Stimulated activated CD4-positive, alpha-beta T cell treated with anti-CD3 and anti-CD28 coated beads, Interleukin-1b, Interleukin-23, amount 100 ng/mL, for 1 hour (primary cell): Measurements from ENCODE around the gene MAG.

Experiments used
- DNase-seq, 2 donors: peaks; one replicate each; pipeline ENCODE4 v3.0.0-alpha.2; 2020; ENCODE audit warnings: low read depth in 2 of 2

The MAG gene

GRCh38 chr19:35265126-35265899 is 26.6 kb upstream of the MAG start:
- no peak for DNase-seq

DNA sequence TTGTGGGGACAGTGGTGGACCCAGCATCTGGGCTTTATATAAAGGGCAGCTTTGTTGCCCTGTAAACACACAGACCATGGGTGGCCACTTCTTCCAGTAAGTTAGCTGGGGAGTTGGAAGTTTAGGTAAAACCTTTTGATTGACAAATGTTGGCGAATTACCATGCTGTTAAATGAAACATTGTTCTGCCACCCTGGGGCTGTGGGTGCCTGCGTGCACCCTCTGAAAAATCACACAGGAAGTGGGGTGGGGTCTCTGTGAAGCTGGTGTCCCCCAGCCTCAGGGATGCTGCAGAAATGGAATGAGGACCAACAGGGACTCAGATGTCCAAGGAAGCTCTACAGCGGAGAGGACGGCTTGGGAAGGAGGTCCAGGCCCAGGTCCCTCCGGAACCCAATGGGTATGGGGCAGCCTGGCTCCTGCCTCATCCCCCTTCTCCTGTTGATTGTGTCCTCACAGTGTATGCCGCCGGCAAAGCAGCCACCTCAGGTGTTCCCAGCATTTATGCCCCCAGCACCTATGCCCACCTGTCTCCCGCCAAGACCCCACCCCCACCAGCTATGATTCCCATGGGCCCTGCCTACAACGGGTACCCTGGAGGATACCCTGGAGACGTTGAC is 26.0 kb upstream of the MAG start:
- no peak for DNase-seq

DNA sequence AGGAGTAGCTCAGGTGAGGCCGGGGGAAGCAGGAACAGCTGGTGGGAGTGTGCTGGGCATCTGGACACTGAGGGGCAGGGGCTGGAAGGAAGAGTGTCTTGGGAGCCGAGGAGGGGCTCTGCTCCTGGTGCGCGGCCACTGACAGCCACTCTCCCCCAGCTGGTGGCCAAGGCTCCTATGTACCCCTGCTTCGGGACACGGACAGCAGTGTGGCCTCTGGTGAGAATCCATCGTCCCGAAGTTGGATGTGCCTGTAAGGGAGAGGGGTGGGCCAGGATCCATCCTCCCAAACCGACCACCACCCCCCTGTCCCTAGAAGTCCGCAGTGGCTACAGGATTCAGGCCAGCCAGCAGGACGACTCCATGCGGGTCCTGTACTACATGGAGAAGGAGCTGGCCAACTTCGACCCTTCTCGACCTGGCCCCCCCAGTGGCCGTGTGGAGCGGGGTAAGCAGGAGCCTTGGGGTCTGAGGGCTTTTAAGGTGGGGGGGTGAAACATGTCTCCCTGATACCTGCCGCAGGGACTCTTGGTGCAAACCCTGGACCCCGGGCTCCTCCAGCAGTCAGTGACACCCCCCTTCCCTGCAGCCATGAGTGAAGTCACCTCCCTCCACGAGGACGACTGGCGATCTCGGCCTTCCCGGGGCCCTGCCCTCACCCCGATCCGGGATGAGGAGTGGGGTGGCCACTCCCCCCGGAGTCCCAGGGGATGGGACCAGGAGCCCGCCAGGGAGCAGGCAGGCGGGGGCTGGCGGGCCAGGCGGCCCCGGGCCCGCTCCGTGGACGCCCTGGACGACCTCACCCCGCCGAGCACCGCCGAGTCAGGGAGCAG is 25.2 kb upstream of the MAG start:
- DNase-seq = no peak

GRCh38 chr19:35267353-35267817 is 24.6 kb upstream of the MAG start:
- peak in 1 of 2 donors; percentile 28 for DNase-seq

DNA sequence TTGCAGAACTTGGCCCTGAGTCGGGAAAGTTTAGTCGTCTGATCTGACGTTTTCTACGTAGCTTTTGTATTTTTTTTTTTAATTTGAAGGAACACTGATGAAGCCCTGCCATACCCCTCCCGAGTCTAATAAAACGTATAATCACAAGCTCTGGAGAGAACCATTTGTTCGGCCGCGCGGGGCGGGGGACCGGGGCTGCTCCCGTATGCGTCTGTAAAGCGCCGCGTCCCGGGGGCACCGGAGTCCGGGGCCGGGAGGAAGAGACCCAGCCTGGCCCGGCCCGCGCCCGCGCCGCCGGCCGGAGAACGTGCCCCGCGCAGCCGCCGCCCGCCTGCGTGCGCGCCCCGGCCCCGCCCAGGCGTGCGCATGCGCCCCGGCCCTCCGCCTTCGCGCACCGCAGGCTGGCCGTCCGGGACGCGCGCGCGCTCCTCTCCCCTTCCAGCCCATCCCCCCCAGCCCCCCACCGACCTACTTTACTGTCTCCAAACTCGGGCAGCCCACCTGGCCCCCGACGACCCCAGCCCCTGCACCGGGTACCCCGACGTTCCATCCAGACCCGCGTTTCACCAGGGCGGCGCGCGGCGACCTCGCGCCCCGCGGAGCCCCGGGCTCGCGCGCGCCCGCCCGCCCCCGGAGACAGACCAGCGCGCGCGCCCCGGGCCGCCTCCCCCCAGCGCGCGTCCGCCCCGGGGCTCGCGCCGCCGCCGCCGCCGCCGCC is 24.0 kb upstream of the MAG start:
- DNase-seq = peak; percentile 44 to 56

DNA sequence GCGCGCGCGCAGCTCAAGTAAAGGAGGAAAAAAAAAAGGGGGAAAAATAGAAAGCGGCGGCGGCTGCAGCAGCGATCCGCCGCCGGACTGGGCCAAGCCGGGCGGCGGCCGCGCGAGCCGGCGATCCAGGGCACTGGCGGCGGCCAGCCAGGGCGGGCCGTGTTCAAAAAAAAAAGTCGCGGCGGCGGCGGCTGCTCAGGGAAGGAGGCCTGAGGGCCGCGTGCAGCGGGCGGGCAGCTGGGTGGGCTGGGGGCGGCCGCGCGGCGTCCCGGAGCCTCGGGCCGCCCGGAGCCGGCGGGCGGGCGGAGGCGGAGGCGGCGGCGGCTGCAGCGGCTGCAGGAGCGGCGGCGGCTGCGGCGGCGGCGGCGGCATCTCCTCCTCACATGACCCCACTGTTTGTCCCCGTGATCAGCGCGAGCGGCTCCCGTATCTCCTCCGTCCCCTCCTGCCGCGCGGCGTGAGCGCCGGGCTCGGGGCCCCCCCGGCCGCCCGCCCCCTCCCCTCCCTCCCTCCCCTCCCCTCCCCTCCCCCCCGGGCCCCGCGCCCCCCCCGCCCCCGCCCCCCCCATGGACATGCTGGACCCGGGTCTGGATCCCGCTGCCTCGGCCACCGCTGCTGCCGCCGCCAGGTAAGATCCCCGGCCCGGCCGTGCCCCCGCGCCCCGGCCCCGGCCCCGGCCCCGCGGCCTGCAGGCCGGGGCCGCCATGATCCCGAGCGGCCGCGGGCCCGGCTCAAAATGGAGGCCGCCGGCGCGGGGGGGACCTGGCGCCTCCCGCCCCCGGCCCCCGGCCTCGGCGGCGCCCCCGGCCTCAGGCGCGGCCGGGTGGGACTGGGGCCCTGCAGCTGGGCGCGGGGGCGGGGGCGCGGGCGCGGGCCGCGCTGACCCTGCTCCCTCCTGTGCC is 23.2 kb upstream of the MAG start, which contains the start of gene USF2:
TSS of gene USF2 (plus strand) at position 427 of the 902 bp plus-strand sequence. CDS start at position 567, 140 bp downstream.
- DNase-seq = peak in 1 of 2 donors; percentile 30

DNA sequence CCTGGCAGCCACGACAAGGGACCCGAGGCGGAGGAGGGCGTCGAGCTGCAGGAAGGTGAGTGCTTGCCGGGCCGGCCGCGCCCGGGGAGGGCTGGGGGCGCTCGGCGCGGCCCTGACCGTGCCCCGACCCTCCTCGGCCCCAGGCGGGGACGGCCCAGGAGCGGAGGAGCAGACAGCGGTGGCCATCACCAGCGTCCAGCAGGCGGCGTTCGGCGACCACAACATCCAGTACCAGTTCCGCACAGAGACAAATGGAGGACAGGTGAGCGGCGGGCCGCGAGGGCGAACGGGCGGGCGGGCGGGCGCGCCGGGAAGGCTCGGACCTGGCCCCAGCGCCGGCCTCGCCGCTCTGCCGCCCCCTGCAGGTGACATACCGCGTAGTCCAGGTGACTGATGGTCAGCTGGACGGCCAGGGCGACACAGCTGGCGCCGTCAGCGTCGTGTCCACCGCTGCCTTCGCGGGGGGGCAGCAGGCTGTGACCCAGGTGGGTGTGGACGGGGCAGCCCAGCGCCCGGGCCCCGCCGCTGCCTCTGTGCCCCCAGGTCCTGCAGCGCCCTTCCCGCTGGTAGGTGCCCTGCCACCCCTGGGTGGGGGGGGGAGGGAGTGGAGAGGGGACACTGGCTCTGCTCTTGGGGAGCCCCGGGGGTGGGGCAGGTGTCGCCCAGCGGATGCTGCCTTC is 22.4 kb upstream of the MAG start:
- DNase-seq = peak; percentile 48 to 60

GRCh38 chr19:35270381-35270811 is 21.6 kb upstream of the MAG start:
- no peak for DNase-seq

GRCh38 chr19:35271546-35271945 is 20.4 kb upstream of the MAG start:
- DNase-seq = no peak

DNA sequence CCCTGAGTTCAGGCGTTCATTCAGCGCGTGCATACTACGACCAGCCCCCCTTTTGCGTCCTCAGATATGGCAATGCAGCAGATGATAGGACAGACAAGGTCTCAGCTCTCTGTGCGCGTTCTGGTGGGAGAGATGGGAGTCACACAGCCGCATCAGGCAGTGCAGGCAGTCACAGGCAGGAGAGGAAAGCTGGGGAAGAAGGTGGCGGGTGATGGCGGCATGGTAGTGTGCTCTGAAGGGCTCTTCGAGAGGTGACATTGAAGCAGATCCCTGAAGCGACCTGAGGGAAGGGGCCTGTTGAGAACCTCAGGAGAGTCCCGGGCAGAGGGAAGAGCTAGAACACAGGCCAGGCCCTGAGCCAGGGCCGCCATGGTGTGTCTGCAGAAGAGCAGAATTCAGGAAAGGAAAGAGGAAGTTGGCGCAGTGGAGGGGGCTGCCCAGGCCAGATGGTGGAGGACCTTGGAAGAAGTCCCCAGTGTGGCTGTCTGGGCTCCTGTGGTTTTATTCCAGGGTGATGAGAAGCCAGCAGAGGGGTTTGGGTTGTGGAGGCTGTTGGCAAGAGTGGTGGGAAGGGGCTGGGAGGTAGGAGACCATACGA is 19.7 kb upstream of the MAG start:
- DNase-seq = no peak

GRCh38 chr19:35272954-35273649 is 18.9 kb upstream of the MAG start:
- no peak for DNase-seq

DNA sequence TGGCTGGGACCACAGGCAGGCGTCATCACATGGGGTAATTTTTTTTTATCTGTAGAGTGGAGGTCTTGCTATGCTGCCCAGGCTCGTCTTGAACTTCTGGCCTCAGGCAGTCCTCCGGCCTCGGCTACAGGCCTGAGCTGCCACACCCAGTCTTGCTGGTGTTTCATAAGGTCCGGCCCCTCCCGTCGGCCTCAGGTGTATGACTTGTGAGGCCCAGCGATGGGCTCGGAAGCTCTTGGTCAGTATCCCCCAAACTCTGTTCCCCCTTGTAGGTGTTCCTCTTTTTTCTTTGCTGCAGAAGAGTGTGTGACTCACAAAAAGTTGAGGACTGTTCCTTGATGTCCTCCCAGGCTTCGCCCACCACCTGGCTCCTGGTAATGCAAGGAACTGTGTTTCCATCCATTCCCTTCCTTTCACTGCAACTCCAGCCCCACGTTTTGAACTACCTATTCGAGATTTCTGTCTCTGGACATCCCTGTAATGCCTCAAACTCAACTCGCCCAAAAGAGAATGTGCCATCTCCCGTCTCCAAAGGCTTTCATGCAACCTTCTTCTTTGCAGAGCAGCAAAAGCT is 18.2 kb upstream of the MAG start:
- no peak for DNase-seq

DNA sequence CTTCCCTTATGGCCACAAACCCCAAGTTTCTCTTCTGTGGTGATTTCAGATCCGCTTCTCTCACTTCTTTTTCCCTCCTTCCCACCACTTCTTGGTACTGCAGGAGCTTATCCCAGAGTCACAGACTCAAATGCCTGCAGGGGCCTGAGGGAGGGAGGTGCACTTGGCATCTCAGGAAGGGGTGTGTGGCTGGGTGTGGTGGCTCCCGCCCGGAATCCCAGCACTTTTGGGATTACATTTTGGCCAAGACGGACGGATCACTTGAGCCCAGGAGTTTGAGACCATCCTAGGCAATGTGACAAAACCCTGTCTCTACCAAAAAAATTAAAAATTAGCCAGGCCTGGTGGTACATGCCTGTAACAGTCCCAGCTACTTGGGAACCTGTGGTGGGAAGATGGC is 17.6 kb upstream of the MAG start:
- no peak for DNase-seq

DNA sequence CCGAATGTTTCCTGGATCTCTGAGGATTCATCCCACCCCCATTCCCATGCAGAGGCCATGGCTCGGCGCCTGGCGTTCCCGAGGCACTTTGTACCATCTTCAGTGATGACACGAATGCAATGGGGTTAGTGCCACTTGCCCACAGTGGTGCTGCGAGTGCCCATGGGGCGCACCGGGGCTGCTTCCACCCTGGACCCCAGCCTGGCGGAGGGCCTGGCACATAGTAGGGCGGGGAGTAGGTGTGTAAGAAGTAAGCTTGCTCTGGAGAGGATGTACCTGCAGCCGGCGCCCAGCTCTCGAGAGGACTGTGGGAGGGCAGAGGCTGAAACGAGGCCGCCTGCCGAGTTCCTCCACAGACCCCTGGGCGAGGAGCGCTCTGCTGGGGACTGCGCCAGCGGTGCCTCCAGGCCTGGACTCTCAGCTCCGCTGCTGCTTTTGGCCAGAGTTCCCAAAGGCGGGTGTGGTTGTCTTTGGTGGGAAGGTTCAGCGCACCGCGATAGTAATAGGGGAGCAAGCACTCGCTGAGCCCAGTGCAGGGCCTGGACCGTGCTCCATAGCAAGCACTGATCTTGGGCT is 15.2 kb upstream of the MAG start:
- DNase-seq = no peak

- no peak for DNase-seq
Observed at GRCh38 chr19:35278578-35279284, 13.2 kb upstream of the MAG start.

DNA sequence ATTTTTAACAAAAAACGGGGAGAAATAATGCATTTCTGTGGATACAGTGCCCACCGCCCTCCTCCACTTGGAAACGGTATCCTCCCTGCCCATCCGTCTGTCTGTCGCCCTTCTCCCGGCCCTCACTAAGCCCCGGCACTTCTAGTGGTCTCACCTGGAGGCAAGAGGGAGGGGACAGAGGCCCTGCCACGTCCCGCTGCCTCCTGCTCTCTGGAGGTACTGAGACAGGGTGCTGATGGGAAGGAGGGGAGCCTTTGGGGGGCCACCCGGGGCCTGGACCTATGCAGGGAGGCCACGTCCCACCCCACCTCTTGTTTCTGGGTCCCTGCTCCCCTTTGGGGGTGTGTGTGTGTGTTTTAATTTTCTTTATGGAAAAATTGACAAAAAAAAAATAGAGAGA is 12.6 kb upstream of the MAG start:
- no peak for DNase-seq

DNA sequence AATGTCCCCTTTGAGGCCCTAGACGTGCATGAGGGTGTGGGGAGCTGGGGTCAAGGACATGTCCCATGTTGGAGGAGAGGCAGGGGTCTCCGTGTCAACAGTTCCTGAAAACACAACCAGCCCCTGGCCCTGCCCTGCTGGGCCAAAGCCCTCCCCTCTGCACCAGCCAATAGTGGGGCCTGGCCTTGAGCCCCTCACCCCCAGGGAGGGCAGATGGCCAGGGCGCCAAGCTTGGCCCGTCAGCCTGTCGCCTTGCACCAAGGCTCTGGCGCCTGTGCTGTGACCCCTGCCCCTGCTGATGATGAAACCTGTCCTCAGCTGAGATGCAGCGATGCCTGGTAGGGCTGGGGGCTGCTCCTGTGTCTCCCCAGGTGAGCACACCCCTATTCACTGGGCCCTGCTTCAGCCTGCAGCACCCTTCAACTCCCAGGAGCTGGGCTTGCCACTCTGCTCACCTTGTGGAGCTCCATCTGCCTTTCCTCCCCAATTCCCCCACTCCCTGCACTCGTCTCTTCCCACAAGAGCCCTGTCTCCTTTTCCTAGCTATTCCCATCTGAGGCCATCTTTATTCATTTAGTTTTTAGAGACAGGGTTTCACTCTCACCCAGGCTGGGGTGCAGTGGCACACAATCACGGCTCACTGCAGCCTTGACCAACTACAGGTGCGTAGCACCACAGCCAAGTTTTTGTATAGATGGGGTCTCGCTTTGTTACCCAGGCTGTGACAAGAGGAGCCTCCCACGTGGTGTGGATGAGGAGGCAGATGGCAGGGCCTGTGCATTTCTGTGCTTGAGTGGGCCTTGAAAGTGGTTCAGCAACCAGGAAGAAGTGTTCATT is 11.8 kb upstream of the MAG start:
- DNase-seq = no peak
